ENCODE measurements around the gene DYNLT2.

DYNLT2 gene

DNA sequence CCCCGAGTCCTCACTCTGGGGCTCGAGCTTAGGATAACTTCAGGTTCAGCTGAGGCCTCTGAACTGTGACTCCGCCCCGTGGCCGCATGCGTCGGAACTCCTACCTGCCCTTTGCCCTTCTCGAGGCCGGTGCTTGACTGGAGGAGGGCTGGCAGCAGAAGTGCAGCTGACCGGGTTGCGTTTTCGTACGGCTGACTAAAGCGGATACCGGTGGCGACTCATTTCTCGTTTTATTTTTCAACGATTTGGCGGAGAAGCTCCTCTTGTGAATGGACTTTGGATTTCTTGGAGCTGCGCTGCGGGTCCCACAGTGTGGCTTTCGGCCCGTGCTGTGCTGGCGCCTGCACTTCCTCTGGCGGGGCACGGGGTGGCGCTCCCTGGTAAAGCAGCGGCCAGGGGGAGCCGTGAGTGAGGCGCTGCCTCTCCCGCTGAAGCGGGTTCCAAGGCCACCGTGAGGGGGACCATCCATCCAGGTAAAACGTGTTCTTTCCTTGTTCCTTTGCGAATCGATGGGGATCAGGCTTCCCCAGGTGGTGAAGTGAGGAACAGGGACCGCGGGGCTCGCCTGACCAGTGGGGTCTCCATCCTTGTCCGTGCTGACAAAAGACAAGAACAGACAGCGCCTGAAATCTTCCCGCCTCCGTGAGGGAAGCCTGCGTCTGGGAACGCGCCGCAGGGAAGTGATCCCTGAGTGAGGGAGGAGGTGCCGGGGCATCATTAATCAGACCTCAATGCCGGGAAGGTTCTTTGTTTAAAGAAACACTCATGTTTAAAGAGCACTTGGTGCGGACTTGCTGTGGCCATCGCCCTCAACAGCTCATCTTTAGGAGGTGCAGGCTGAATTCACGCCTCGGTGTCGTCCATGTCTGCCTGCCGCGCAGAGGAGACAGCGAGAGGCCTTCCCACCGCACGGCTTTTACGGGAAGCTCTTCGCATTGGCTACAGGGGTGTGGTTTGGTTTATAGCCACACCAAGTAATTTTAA lies 38.9 kb upstream of the DYNLT2 start:
- Histone ChIP-seq H3K36me3 (ENCODE audit: insufficient read depth, low read length) (no peaks in the 10 kb centered on the region), H3K4me1 (ENCODE audit: insufficient read depth, low read length) (peaks cover 16% of the 10 kb centered on the region), H3K9me3 (ENCODE audit: low read length) (no peaks in the 10 kb centered on the region), H3K4me3 (ENCODE audit: low read depth in 1 of 2, low read length in 2 of 2) (peak overlapping the region; percentile 44 to 93), H3K27me3 (ENCODE audit: control insufficient read depth in 1 of 2, insufficient read depth in 2 of 2, low read length in 2 of 2) (no peaks in the 10 kb centered on the region), H3K27ac (ENCODE audit: low read depth, low read length) (peak overlapping the region; percentile 72), H3K9ac (ENCODE audit: low read length) (peak overlapping the region; percentile 60)

DNA sequence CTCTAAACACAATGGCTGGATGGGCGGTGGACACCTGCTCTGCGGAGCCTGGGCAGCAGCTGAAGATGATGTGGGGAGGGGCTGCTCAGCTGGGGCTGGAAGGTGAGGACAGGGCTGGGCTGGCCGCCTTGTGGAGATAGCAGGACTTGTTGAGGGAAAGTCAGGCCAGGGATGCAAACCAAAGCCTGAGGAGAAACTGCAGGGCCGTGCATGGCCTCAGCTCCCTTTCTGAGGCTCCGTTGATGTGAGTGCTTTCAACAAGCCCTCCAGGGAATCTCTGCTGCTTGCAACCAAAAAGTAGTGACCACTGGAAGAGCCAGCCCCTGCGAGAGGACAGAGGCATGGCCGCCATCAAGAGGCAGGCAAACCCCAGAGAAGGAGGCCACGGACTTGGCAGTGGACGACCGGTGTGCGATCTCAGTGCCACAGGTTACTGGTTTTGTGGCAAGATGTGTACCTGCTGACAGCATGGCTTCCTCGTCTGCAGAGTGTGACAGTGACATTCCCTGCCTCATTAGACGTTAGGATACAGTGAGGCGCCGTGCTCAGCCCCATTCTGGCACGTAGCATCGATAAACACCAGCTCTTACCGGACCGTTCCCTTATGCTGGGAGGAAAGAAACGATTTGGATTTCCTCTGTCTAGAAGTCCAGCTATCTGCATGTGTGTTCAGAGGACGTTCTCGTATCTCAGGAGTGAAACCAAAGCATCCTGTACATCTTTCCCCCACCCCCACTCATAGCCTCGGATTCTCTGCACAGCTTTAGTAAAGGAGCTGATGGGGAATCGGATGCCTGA lies 38.0 kb upstream of the DYNLT2 start:
- no peaks in the 10 kb centered on the region for H3K36me3 ChIP-seq (ENCODE audit: insufficient read depth, low read length)
- peak overlapping the region; percentile 44 to 93 for H3K4me3 ChIP-seq (ENCODE audit: low read depth in 1 of 2, low read length in 2 of 2)
- peaks cover 16% of the 10 kb centered on the region for H3K4me1 ChIP-seq (ENCODE audit: insufficient read depth, low read length)
- H3K27me3 ChIP-seq (ENCODE audit: control insufficient read depth in 1 of 2, insufficient read depth in 2 of 2, low read length in 2 of 2): no peaks in the 10 kb centered on the region
- no peaks in the 10 kb centered on the region for H3K9me3 ChIP-seq (ENCODE audit: low read length)
- peak overlapping the region; percentile 60 for H3K9ac ChIP-seq (ENCODE audit: low read length)
- H3K27ac ChIP-seq (ENCODE audit: low read depth, low read length): peak overlapping the region; percentile 72

DNA sequence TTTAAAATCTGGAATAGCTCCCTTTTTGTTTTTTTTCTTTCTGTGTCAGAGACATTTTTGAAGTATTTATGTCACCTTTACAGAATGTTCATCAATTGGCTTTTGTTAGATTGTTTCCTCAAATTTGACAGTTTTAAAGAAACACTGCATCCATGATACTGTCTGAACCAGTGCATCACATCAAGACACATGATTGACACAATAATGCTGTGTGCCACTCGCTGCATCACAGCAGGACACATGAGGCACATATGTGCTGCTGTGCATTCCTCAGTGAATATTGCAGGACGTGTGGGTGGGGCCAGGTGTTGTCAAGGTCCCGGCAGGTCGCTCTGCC lies 37.4 kb upstream of the DYNLT2 start:
- peaks cover 16% of the 10 kb centered on the region for H3K4me1 ChIP-seq (ENCODE audit: insufficient read depth, low read length)
- no peak overlapping the region for H3K9ac ChIP-seq (ENCODE audit: low read length)
- no peaks in the 10 kb centered on the region for H3K36me3 ChIP-seq (ENCODE audit: insufficient read depth, low read length)
- no peaks in the 10 kb centered on the region for H3K9me3 ChIP-seq (ENCODE audit: low read length)
- H3K4me3 ChIP-seq (ENCODE audit: low read depth in 1 of 2, low read length in 2 of 2): no peak overlapping the region
- H3K27ac ChIP-seq (ENCODE audit: low read depth, low read length): no peak overlapping the region
- H3K27me3 ChIP-seq (ENCODE audit: control insufficient read depth in 1 of 2, insufficient read depth in 2 of 2, low read length in 2 of 2): no peaks in the 10 kb centered on the region

DNA sequence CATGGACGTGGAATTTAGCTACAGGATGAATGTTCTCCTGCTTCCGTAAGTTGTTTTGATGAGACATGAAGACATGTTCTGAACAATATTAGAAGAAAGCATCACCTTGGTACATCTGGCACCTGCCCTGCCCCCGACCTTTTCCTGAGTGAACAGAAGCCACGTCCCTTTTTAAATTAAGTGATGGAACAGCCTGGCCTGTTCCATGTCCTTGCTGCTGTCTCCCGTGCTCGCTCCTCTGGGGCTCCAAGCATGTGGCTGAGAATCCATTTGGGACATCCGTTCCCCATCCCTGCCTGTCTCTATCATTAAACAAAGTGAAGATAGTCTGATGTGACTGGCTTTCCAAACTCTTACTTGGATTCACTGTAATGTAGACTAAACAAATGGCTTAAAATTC lies 36.4 kb upstream of the DYNLT2 start:
- H3K4me1 ChIP-seq (ENCODE audit: insufficient read depth, low read length): peaks cover 16% of the 10 kb centered on the region
- no peaks in the 10 kb centered on the region for H3K36me3 ChIP-seq (ENCODE audit: insufficient read depth, low read length)
- H3K27me3 ChIP-seq (ENCODE audit: control insufficient read depth in 1 of 2, insufficient read depth in 2 of 2, low read length in 2 of 2): no peaks in the 10 kb centered on the region
- no peak overlapping the region for H3K9ac ChIP-seq (ENCODE audit: low read length)
- no peak overlapping the region for H3K4me3 ChIP-seq (ENCODE audit: low read depth in 1 of 2, low read length in 2 of 2)
- no peak overlapping the region for H3K27ac ChIP-seq (ENCODE audit: low read depth, low read length)
- H3K9me3 ChIP-seq (ENCODE audit: low read length): no peaks in the 10 kb centered on the region

DNA sequence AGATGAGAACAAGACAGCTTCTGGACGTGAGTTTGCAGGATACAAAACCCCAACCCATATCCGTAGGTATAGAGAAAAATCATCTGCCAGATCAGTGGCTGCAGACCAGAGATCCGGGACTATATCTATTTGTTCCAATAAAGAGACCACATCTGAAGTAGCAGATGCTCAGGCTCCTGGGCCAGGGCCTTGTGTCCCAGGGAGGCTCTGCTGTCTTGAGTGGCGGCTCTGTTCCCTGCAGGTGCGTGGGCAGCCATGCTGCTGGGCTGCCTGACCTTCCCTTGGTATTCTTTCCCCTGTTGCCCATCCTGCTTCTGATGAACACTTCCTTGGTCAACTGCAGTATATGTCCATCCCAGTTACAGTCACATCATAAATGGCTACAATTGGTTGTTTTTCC lies 35.0 kb upstream of the DYNLT2 start:
- H3K4me1 ChIP-seq (ENCODE audit: insufficient read depth, low read length): peaks cover 15% of the 10 kb centered on the region
- H3K9me3 ChIP-seq (ENCODE audit: low read length): no peaks in the 10 kb centered on the region
- H3K9ac ChIP-seq (ENCODE audit: low read length): no peak overlapping the region

DNA sequence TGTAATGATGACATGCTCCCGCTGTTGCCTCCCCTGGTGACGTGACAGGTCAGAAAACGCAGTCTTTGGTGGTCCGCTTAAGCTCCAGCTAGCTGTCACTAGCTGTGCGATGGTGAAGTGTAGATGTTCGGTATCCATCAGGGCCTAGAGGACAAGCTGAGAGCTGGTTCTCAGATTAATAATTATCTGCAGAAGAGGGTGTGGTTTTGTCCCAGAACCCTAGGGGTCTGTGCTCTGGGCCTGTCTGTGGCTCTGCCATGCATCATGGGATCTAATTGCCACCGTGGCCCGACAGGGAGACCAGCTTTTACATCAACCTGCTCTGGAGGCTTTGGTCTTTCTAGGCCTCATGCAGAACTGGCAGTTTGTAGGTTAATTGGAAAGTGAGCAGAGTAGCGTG lies 34.2 kb upstream of the DYNLT2 start:
- no peak overlapping the region for H3K4me3 ChIP-seq (ENCODE audit: low read depth in 1 of 2, low read length in 2 of 2)
- H3K9ac ChIP-seq (ENCODE audit: low read length): no peak overlapping the region
- no peak overlapping the region for H3K27ac ChIP-seq (ENCODE audit: low read depth, low read length)
- H3K9me3 ChIP-seq (ENCODE audit: low read length): no peaks in the 10 kb centered on the region
- no peaks in the 10 kb centered on the region for H3K27me3 ChIP-seq (ENCODE audit: control insufficient read depth in 1 of 2, insufficient read depth in 2 of 2, low read length in 2 of 2)
- no peaks in the 10 kb centered on the region for H3K36me3 ChIP-seq (ENCODE audit: insufficient read depth, low read length)
- peaks cover 8% of the 10 kb centered on the region for H3K4me1 ChIP-seq (ENCODE audit: insufficient read depth, low read length)

More for the DNA sequence above, 35.0 kb upstream of the DYNLT2 start:
- Histone ChIP-seq H3K27ac (ENCODE audit: low read depth, low read length) (no peak overlapping the region), H3K27me3 (ENCODE audit: control insufficient read depth in 1 of 2, insufficient read depth in 2 of 2, low read length in 2 of 2) (no peaks in the 10 kb centered on the region), H3K4me3 (ENCODE audit: low read depth in 1 of 2, low read length in 2 of 2) (no peak overlapping the region), H3K36me3 (ENCODE audit: insufficient read depth, low read length) (no peaks in the 10 kb centered on the region)

DNA sequence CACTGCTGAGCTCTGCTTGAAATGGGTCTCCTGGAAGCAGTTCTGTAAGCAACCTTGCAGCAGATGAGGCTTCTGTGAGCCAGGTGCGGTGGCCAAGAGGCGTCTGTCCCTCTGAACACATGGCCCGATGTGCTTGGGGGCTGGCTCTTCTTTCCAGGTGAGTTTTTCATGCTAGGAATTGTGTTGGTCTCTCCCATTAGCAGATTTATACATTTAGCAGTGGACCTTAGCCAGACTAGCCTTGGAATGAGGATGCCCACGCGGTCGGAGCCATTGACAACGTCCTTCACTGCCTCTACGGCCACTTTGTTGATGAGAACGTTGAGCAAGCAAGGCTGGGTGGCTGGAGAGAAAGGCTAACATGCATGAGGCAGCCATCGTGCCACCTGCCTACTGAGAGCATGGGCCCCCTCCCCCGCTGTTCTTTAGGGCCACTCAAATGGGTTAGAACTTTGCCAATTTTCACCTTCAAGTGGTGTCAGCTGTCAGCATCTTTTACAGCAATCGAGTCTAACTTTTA lies 33.5 kb upstream of the DYNLT2 start:
- Histone ChIP-seq H3K9me3 (ENCODE audit: low read length) (no peaks in the 10 kb centered on the region), H3K4me1 (ENCODE audit: insufficient read depth, low read length) (peaks cover 6% of the 10 kb centered on the region), H3K4me3 (ENCODE audit: low read depth in 1 of 2, low read length in 2 of 2) (no peak overlapping the region), H3K27ac (ENCODE audit: low read depth, low read length) (no peak overlapping the region), H3K36me3 (ENCODE audit: insufficient read depth, low read length) (no peaks in the 10 kb centered on the region), H3K9ac (ENCODE audit: low read length) (no peak overlapping the region), H3K27me3 (ENCODE audit: control insufficient read depth in 1 of 2, insufficient read depth in 2 of 2, low read length in 2 of 2) (no peaks in the 10 kb centered on the region)

DNA sequence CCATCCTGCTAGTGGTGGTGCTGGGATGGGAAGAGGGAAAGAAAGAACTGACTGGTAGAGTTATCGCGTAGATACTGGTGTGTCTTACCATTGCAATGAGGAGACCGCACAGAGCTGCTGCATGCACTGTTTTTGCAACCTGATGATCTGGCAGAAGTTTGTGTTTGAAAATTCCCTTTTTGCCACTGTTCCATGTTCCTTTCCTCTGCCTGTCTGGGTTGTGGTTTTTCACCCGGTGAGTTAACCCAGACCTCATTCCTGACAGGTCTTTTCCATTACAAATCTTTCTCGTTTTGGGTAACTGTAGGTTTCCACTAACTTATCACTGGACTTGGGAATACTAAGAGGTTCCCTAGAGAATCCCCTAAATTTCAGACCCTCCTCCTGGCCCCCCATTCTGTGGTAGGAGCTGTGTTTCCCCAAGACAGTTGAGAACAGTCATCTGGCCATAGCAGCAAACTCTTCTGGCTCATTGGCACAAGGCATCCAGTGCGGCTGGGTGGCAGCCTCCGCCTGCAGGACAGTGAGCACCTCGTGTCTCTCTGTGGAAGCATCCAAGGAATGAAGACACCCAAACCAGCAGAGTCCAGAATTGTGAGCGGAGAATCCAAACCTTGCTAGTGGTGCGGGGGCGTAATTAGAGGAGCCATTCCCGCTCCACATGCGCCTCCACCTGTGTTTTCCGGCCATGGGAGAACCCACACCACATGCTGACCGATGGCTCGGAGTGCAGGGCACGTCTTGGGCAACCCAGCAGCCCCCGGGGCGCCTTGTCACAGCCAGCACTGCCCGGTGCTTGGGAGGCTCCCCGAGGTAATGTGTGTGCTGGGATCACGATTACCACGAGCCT lies 32.8 kb upstream of the DYNLT2 start:
- no peak overlapping the region for H3K4me3 ChIP-seq (ENCODE audit: low read depth in 1 of 2, low read length in 2 of 2)
- H3K4me1 ChIP-seq (ENCODE audit: insufficient read depth, low read length): no peaks in the 10 kb centered on the region
- H3K9ac ChIP-seq (ENCODE audit: low read length): no peak overlapping the region
- no peaks in the 10 kb centered on the region for H3K9me3 ChIP-seq (ENCODE audit: low read length)
- H3K27ac ChIP-seq (ENCODE audit: low read depth, low read length): no peak overlapping the region
- peaks cover 6% of the 10 kb centered on the region for H3K36me3 ChIP-seq (ENCODE audit: insufficient read depth, low read length)
- H3K27me3 ChIP-seq (ENCODE audit: control insufficient read depth in 1 of 2, insufficient read depth in 2 of 2, low read length in 2 of 2): no peaks in the 10 kb centered on the region

DNA sequence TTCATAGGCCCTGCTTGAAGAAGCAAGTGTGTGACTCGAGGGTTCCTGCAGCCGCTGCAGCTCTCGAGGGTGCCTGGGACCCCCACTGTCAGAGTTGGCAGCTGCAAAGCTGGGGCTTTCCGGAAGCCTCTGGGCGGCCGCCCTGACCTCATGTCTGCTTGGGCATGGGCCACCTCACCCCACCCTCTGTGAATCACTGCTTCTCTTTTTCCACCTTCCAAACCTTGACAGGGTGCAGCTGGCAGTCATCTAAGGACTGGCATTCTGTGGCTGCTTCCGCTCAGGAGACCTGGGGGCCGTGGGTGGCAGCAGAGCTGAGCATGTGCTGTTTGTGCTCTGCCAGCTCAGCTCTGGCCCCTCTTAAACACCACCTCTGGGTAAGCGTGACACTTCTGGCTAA lies 32.0 kb upstream of the DYNLT2 start:
- H3K36me3 ChIP-seq (ENCODE audit: insufficient read depth, low read length): peaks cover 8% of the 10 kb centered on the region
- no peaks in the 10 kb centered on the region for H3K4me1 ChIP-seq (ENCODE audit: insufficient read depth, low read length)
- no peak overlapping the region for H3K9ac ChIP-seq (ENCODE audit: low read length)
- H3K27ac ChIP-seq (ENCODE audit: low read depth, low read length): no peak overlapping the region
- no peaks in the 10 kb centered on the region for H3K27me3 ChIP-seq (ENCODE audit: control insufficient read depth in 1 of 2, insufficient read depth in 2 of 2, low read length in 2 of 2)
- no peaks in the 10 kb centered on the region for H3K9me3 ChIP-seq (ENCODE audit: low read length)
- H3K4me3 ChIP-seq (ENCODE audit: low read depth in 1 of 2, low read length in 2 of 2): no peak overlapping the region

DNA sequence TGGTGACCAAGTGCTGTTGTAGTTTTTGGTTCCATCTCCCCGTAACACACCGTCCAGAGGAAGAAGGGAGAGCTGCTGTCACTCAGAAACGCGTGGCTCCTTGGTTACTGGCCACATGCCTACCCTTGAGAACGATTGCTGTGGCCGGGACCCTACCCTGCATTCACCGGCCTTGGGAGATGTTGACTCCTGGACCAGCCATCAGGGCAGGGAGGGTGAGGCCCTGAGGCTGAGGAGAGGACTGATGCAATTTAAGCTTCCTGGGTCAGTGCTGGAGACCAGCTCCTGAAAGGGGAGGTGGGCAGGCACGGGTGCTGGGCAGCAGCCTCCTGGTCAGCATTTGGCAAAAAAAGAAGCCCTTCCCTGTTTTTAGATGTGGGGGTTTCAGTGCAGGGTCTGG lies 31.6 kb upstream of the DYNLT2 start:
- Histone ChIP-seq H3K4me3 (ENCODE audit: low read depth in 1 of 2, low read length in 2 of 2) (no peak overlapping the region), H3K9ac (ENCODE audit: low read length) (no peak overlapping the region), H3K36me3 (ENCODE audit: insufficient read depth, low read length) (peaks cover 8% of the 10 kb centered on the region), H3K27ac (ENCODE audit: low read depth, low read length) (no peak overlapping the region), H3K4me1 (ENCODE audit: insufficient read depth, low read length) (no peaks in the 10 kb centered on the region), H3K27me3 (ENCODE audit: control insufficient read depth in 1 of 2, insufficient read depth in 2 of 2, low read length in 2 of 2) (no peaks in the 10 kb centered on the region), H3K9me3 (ENCODE audit: low read length) (no peaks in the 10 kb centered on the region)

Measured in muscle layer of colon (tissue), 2 donors.